ENCODE measurements around the gene NCKAP5. TPM values are rescaled to one million over a fixed set of nuclear protein-coding genes. Genes with fewer than 3 reads are reported as not detected.

NCKAP5 gene
- total RNA-seq, 1 donor from 2014 or later, result 0.46 TPM

DNA sequence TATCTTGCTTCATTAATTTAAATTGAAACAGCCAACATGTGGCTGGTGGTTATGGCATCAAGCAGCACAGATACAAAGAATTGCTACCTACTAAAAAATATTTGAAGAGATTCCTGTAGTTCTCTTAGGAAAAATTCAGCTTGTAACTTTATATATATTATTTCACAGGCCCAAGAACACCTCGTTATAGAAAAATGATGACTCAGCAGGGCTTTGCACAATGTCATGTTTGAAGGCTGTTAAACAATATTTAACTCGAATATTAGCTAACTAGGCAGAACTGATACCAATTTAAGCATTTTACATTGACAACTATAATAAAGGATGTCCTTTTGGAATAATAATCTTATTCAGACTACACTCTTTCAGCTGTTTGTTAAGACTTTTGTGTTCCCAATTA lies 795.9 kb downstream of the NCKAP5 start:
- no peak overlapping the region for H3K27ac Mint-ChIP-seq (ENCODE audit: unreplicated experiment)
- H3K36me3 Mint-ChIP-seq (ENCODE audit: unreplicated experiment), result no peaks in the 10 kb centered on the region
- no peaks in the 10 kb centered on the region for H3K27me3 Mint-ChIP-seq (ENCODE audit: unreplicated experiment)

DNA sequence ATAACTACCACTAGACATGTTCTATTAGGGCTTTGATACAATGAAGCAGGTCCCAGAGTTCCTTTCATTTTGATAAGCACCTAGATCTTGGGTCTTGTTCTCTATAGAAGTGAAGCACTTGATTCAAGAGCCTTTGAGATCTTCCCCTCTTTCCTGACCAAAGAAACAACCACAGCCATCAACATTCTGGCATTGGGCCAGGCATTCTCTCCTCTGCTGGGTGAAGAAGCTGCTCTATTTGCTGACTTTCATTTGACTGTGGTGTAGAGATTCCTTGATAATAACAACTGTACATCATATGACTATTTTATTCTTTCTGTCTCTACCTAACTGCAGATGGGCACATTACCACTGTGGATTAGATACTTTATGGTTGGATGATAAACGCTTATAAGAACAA lies 801.7 kb downstream of the NCKAP5 start:
- H3K36me3 Mint-ChIP-seq (ENCODE audit: unreplicated experiment), result no peaks in the 10 kb centered on the region
- H3K4me1 Mint-ChIP-seq (ENCODE audit: unreplicated experiment), result no peaks in the 10 kb centered on the region
- DNase-seq (ENCODE audit: extremely low spot score, unreplicated experiment), result no peak
- H3K27ac Mint-ChIP-seq (ENCODE audit: unreplicated experiment), result no peak overlapping the region
- TF ChIP-seq, protein P1, sequence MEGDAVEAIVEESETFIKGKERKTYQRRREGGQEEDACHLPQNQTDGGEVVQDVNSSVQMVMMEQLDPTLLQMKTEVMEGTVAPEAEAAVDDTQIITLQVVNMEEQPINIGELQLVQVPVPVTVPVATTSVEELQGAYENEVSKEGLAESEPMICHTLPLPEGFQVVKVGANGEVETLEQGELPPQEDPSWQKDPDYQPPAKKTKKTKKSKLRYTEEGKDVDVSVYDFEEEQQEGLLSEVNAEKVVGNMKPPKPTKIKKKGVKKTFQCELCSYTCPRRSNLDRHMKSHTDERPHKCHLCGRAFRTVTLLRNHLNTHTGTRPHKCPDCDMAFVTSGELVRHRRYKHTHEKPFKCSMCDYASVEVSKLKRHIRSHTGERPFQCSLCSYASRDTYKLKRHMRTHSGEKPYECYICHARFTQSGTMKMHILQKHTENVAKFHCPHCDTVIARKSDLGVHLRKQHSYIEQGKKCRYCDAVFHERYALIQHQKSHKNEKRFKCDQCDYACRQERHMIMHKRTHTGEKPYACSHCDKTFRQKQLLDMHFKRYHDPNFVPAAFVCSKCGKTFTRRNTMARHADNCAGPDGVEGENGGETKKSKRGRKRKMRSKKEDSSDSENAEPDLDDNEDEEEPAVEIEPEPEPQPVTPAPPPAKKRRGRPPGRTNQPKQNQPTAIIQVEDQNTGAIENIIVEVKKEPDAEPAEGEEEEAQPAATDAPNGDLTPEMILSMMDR (IDR thresholded peaks at IDR 0.05), result no peak
- no peaks in the 10 kb centered on the region for H3K27me3 Mint-ChIP-seq (ENCODE audit: unreplicated experiment)
- no peak overlapping the region for H3K4me3 Mint-ChIP-seq (ENCODE audit: unreplicated experiment)
- peaks cover 41% of the 10 kb centered on the region for H3K9me3 Mint-ChIP-seq (ENCODE audit: unreplicated experiment)

More for the DNA sequence above, 795.9 kb downstream of the NCKAP5 start:
- no peak overlapping the region for H3K4me3 Mint-ChIP-seq (ENCODE audit: unreplicated experiment)
- TF ChIP-seq, protein P1 (IDR thresholded peaks at IDR 0.05), result no peak
- H3K4me1 Mint-ChIP-seq (ENCODE audit: unreplicated experiment), result no peaks in the 10 kb centered on the region
- H3K9me3 Mint-ChIP-seq (ENCODE audit: unreplicated experiment), result peaks cover 21% of the 10 kb centered on the region
- no peak for DNase-seq (ENCODE audit: extremely low spot score, unreplicated experiment)

DNA sequence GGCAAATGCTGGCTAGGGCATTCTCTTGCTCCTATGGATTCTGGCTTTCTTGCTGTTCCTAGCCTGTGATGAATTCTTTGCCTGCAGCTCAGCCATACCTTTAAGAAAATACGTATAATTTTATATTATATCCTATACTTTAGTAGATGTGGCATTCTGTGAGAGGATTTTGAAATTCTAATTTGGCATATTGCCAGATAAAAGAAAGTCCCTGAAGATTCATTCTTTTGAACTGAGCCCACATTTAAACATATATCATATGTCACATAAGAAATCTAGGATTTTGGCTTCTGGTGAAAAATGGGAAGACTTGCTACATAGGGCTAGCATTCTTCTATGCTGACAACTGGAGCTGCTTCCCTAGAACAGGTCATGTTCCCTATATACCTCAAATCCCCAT lies 806.8 kb downstream of the NCKAP5 start:
- no peak for DNase-seq (ENCODE audit: extremely low spot score, unreplicated experiment)
- Mint-ChIP-seq H3K27me3 (ENCODE audit: unreplicated experiment) (no peaks in the 10 kb centered on the region), H3K27ac (ENCODE audit: unreplicated experiment) (no peak overlapping the region), H3K4me3 (ENCODE audit: unreplicated experiment) (no peak overlapping the region), H3K36me3 (ENCODE audit: unreplicated experiment) (no peaks in the 10 kb centered on the region), H3K4me1 (ENCODE audit: unreplicated experiment) (no peaks in the 10 kb centered on the region), H3K9me3 (ENCODE audit: unreplicated experiment) (peaks cover 33% of the 10 kb centered on the region)
- TF ChIP-seq, protein P1 (IDR thresholded peaks at IDR 0.05), result no peak

DNA sequence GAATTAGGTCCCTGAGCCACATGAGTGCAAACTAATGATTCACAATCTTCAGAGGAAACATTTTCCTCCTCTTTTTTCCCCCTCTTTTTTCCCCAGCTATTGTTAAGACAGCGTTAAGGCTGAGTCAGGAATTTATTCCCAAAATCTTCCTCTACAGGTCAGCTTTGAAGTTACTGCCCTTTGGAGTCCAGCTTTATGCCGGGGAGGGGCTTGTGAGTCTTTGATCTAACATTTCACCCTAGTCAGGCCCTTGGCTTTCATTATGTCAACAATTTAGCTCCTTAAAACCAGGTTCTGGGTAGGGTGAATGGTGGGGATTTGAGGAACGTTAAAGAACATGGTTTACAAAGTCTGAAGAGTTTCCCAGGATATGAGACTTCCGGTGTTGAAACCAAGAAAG lies 807.3 kb downstream of the NCKAP5 start:
- TF ChIP-seq, protein P1 (IDR thresholded peaks at IDR 0.05), result no peak
- no peaks in the 10 kb centered on the region for H3K27me3 Mint-ChIP-seq (ENCODE audit: unreplicated experiment)
- H3K4me1 Mint-ChIP-seq (ENCODE audit: unreplicated experiment), result no peaks in the 10 kb centered on the region
- peaks cover 33% of the 10 kb centered on the region for H3K9me3 Mint-ChIP-seq (ENCODE audit: unreplicated experiment)
- H3K36me3 Mint-ChIP-seq (ENCODE audit: unreplicated experiment), result no peaks in the 10 kb centered on the region
- no peak overlapping the region for H3K4me3 Mint-ChIP-seq (ENCODE audit: unreplicated experiment)
- no peak for DNase-seq (ENCODE audit: extremely low spot score, unreplicated experiment)
- H3K27ac Mint-ChIP-seq (ENCODE audit: unreplicated experiment), result no peak overlapping the region

DNA sequence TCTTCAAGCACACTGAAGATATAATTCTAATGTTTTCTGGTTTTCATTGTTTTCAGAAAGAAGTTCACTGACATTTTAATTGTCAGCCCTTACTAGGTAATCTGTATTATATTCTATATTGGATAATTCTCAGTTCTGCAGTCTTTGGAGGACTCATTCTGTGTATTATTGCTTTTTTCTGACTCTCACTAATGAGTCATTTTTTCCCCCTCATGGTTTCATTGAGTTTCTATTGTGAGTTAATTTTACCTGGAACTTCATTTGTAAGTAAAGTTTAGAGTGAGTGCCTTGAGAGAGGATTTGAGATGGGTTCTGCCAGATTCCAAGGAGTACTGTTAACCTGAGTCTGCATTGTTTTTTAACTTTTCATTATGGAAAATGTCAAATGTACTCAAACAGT lies 807.9 kb downstream of the NCKAP5 start:
- no peak overlapping the region for H3K4me3 Mint-ChIP-seq (ENCODE audit: unreplicated experiment)
- TF ChIP-seq, protein P1 (IDR thresholded peaks at IDR 0.05), result no peak
- H3K27ac Mint-ChIP-seq (ENCODE audit: unreplicated experiment), result no peak overlapping the region
- no peaks in the 10 kb centered on the region for H3K4me1 Mint-ChIP-seq (ENCODE audit: unreplicated experiment)
- no peak for DNase-seq (ENCODE audit: extremely low spot score, unreplicated experiment)
- no peaks in the 10 kb centered on the region for H3K27me3 Mint-ChIP-seq (ENCODE audit: unreplicated experiment)
- peaks cover 33% of the 10 kb centered on the region for H3K9me3 Mint-ChIP-seq (ENCODE audit: unreplicated experiment)
- H3K36me3 Mint-ChIP-seq (ENCODE audit: unreplicated experiment), result no peaks in the 10 kb centered on the region

Measured in osteocyte (in vitro differentiated cells).